DND-41 (cell line): ENCODE measurements around the gene GREB1L.

ENCODE experiments used
- ATAC-seq: fragments of 200-7000 bp; cut with Tn5 transposase; 3 replicates; pipeline ENCODE4 v1.9.1; 2021; ENCODE audit warnings: low read depth; ENCODE audit not compliant: insufficient read depth
- DNase-seq: peaks from one replicate; pipeline ENCODE4 v3.0.0-alpha.2; 2020
- H2AFZ ChIP-seq: 2 replicates; pipeline ENCODE4 v1.6.0; 2012; ENCODE audit warnings: low read depth, low read length
- H3K27ac ChIP-seq: 2 replicates; pipeline ENCODE4 v1.5.1; 2012; ENCODE audit warnings: low read length, inconsistent platforms
- H3K27me3 ChIP-seq: fragments of 200-600 bp; sonication (generic); 2 replicates; pipeline ENCODE4 v1.6.0; 2012; ENCODE audit warnings: low read length, mild to moderate bottlenecking, inconsistent platforms; ENCODE audit not compliant: insufficient read depth, poor library complexity
- H3K36me3 ChIP-seq: 2 replicates; pipeline ENCODE4 v1.5.1; 2012; ENCODE audit warnings: low read length, inconsistent platforms; ENCODE audit not compliant: insufficient read depth
- H3K4me1 ChIP-seq: 2 replicates; pipeline ENCODE4 v1.5.1; 2012; ENCODE audit warnings: mild to moderate bottlenecking, low read length; ENCODE audit not compliant: insufficient read depth
- H3K4me2 ChIP-seq: 2 replicates; pipeline ENCODE4 v1.6.0; 2012; ENCODE audit warnings: mild to moderate bottlenecking, moderate library complexity, low read length, inconsistent platforms; ENCODE audit not compliant: insufficient read depth
- H3K4me3 ChIP-seq, 2 experiments: fragments of 200-600 bp in 1 of 2; shearing (Covaris generic) in 1 of 2; 2 replicates each; pipeline ENCODE4 v1.5.1; 2012 to 2016; ENCODE audit warnings: inconsistent platforms in 2 of 2, low read length in 2 of 2, mild to moderate bottlenecking in 2 of 2, low read depth in 1 of 2, moderate library complexity in 1 of 2
- H3K79me2 ChIP-seq: 2 replicates; pipeline ENCODE4 v1.6.0; 2012; ENCODE audit warnings: low read length, inconsistent platforms; ENCODE audit not compliant: insufficient read depth
- H3K9ac ChIP-seq: 2 replicates; pipeline ENCODE4 v1.6.0; 2012; ENCODE audit warnings: low read depth, mild to moderate bottlenecking, inconsistent platforms, low read length, moderate library complexity
- H3K9me3 ChIP-seq: 2 replicates; pipeline ENCODE4 v1.5.1; 2012; ENCODE audit warnings: low read length, moderate library complexity, mild to moderate bottlenecking, inconsistent platforms; ENCODE audit not compliant: insufficient read depth, severe bottlenecking
- H4K20me1 ChIP-seq: 2 replicates; pipeline ENCODE4 v1.6.0; 2012; ENCODE audit warnings: low read length; ENCODE audit not compliant: insufficient read depth
- CTCF ChIP-seq: IDR thresholded peaks from 2 replicates; pipeline ENCODE4 v1.5.1; 2012; ENCODE audit warnings: borderline replicate concordance, low read length, moderate library complexity, mild to moderate bottlenecking; ENCODE audit not compliant: poor library complexity, severe bottlenecking; ENCODE audit errors: extremely low read depth
- EZH2 ChIP-seq: IDR thresholded peaks from 3 replicates; pipeline ENCODE4 v1.6.1; 2012; ENCODE audit warnings: borderline replicate concordance, low read depth, mild to moderate bottlenecking, moderate library complexity, low read length, inconsistent platforms; ENCODE audit not compliant: severe bottlenecking

The GREB1L gene

GRCh38 chr18:21242141-21242779 is at the start of gene GREB1L:
GREB1L (plus strand) TSS chr18:21242232; CDS start chr18:21383519, 141,287 bp downstream.
- DNase-seq (no peak), ATAC-seq (no peak)
- Histone ChIP-seq H3K4me1 (no peaks in the 10 kb centered on the region), H3K9ac (no peak within 1 kb of the TSS), H3K36me3 (no peaks in the 10 kb centered on the region), H2AFZ (no peak within 1 kb of the TSS), H3K27ac (no peak within 1 kb of the TSS), H3K79me2 (no peaks in the 10 kb centered on the region), H3K4me2 (no peak within 1 kb of the TSS), H3K4me3 (no peak within 1 kb of the TSS), H3K9me3 (no peaks in the 10 kb centered on the region), H4K20me1 (no peaks in the 10 kb centered on the region), H3K27me3 (peaks cover 2% of the 10 kb centered on the region)
- TF ChIP-seq CTCF (no peak), EZH2 (no peak)

- H3K36me3 ChIP-seq, result no peaks in the 10 kb centered on the region
Observed at GRCh38 chr18:21192308-21192624, 49.8 kb upstream of the GREB1L start.

GRCh38 chr18:21194871-21195771 is 46.9 kb upstream of the GREB1L start:
- Histone ChIP-seq H3K79me2 (no peaks in the 10 kb centered on the region), H3K9me3 (no peaks in the 10 kb centered on the region), H3K36me3 (no peaks in the 10 kb centered on the region), H3K4me3 (no peak overlapping the region), H3K27ac (no peak overlapping the region), H3K9ac (no peak overlapping the region), H4K20me1 (no peaks in the 10 kb centered on the region), H3K4me2 (no peak overlapping the region), H3K27me3 (no peaks in the 10 kb centered on the region), H2AFZ (no peak overlapping the region), H3K4me1 (no peaks in the 10 kb centered on the region)
- TF ChIP-seq EZH2 (no peak), CTCF (peak; percentile 88)
- no peak for DNase-seq
- ATAC-seq, result peak; percentile 64; the same call in 2 of the 3 replicates

More at GRCh38 chr18:21192308-21192624, 49.8 kb upstream of the GREB1L start:
- H3K9me3 ChIP-seq, result no peaks in the 10 kb centered on the region
- DNase-seq, result no peak
- H3K4me3 ChIP-seq, result no peak overlapping the region
- no peaks in the 10 kb centered on the region for H4K20me1 ChIP-seq
- H3K27me3 ChIP-seq, result no peaks in the 10 kb centered on the region
- H3K27ac ChIP-seq, result no peak overlapping the region
- no peak overlapping the region for H2AFZ ChIP-seq
- no peak overlapping the region for H3K4me2 ChIP-seq
- no peaks in the 10 kb centered on the region for H3K79me2 ChIP-seq
- H3K4me1 ChIP-seq, result no peaks in the 10 kb centered on the region
- no peak overlapping the region for H3K9ac ChIP-seq
- TF ChIP-seq EZH2 (no peak), CTCF (no peak)
- no peak for ATAC-seq
